ENCODE data around the gene SPEM2.

Gene SPEM2

DNA sequence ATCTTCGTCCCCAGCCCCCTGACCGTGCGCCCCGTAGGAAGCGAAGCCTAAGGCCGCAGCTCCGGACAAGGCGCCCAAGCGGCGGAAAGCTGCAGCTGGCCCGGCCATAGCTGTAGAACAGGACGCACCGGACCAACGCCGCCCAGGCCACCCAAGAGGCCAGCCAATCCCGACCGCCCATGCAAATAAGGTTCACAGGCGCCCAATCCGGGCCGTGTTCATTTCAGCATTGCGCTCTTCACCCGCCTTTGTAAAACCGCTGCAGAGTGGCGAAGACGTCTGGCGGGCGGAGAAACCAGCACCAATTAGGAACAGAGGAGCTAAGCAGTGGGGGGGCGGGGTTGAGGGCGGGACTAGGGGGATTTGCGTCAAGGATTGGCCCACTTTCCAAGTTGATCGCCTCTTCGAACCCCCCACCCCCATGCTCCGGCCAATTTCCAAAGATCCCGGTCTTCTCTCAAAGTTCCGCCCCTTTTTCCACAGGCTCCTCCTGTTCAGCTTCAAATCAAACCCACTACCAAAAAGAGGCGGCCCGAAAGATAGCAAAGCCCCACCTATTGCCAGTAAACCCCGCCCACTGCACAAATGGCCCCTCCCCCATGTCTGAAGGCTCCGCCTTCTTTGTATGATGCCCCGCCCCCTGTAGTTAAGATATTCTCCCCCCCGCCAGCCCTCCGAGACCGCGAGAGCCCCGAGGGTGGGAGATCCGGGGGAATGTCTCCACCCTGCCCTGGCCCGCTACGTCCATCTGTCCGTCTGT is 21.3 kb upstream of the SPEM2 start, which contains the start of gene TMEM256:
Gene TMEM256, minus strand, starts transcription at position 121 of the 760 bp plus-strand sequence. Its CDS starts 13 bp downstream, at position 108.
- DNase-seq, result peak; percentile 99

GRCh38 chr17:7404737-7405349 is 20.6 kb upstream of the SPEM2 start:
- no peak for DNase-seq

- DNase-seq, result no peak
Observed at GRCh38 chr17:7405350-7406234, 19.8 kb upstream of the SPEM2 start.

DNA sequence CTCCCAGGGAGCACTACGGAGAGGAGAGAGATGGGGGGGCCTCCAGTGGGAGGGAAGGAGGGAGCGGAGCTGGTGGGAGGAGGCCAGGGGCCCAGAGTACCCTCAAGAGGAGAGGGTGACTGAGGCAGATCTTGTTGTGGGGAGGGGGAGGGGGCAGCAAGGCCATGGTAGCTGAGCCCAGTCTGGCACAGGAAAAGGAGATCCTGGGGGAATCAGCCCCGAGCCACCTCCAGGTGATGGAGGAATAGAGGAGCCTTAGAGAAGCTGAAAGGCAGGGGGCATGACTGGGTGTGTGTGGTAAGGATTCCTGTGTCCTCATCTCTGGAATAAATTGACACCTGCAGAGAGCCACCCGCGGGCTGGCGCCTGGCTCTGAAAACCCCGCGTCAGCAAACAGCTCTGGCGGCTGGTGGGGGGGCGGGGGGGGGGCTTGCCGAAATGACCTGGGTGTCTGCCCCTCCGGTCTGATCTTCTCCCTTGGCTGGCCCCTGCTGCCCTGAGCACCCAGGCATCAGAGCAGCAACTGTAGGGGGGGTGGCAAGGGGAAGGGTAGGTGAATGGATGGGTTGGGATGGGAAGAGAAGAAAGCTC is 19.1 kb upstream of the SPEM2 start:
- no peak for DNase-seq

DNA sequence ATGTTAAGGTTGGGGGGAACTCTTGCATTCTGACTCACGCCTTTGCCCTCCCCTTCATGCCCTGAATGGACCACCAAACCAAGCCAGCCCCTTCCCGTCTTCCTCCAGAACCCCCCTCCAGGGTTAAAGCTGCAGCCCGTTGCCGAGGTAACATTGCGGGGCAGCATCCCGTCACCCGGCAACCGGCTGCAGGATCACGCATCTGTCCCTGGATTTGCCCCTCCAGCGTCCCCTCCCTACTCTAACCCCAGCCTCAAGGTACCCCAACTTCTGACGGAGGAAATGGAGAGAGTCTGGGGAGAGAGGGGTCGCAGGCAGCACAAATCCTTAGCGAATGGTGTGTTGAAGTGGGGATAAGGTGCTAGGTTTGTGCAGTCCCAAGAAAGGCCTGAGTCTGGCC is 18.3 kb upstream of the SPEM2 start:
- DNase-seq, result no peak

GRCh38 chr17:7407485-7408251 is 17.7 kb upstream of the SPEM2 start, which contains the start of gene NLGN2:
TSS of gene NLGN2 (plus strand) at chr17:7407845. CDS start at chr17:7408256, 411 bp downstream.
- no peak for DNase-seq

- DNase-seq, result no peak
Observed at GRCh38 chr17:7408252-7408727, 17.1 kb upstream of the SPEM2 start.

DNA sequence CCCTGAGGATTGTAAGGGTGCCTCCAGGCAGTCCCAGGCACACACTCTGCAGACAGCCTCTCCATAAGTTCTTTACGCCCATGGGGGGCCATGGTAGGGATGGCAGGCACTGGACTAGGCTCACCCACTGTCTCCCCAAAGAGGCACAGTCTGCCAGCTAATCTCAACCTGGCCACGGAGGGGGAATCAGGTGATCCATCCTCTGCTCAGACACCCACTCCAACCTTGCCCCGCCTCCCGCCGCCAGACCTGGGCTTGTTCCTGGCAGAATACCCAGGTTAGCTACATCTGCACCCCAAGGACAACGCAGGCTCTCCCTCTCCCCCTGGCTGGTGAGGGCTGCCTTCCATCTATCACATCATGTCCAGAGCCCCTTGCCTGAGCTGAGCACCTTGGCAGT is 16.6 kb upstream of the SPEM2 start:
- no peak for DNase-seq

GRCh38 chr17:7409716-7410115 is 15.7 kb upstream of the SPEM2 start:
- no peak for DNase-seq

DNA sequence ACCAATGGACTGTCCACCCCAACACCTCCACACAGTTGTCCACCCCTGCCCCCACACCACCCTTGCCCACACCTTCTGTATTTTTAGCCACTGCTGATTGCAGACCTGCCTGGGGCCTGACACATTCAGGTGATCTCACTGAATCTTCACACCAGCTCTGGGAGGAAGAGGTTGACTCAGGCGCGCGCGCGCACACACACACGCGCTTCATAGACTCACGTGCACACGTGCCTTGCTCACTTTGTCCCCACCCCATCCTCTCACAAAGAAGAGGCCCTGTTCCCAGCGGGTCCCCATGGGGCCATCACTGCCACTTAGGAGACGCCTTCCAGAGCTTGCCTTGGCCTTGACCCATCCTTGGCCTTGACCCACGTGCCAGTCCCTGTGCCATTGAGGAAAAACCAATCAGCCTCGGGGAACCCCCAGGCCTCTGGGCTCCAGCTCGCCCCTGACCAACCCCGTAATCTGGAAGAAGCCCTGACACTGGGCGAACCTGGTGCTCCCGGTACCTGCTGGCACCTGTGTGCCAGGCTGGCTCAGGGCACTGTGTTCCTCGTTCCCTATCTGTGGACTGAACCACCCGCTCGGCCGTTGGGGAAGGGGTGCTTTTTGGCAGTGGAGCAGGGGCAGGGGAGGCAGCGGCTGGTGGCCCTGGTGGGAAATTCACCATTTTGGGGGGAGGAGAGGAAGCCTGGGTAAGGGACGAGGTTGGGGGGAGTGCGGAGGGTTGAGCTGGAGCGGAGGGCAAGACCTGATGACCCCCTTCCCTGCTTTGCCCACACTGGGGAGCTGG is 14.6 kb upstream of the SPEM2 start:
- DNase-seq, result no peak

GRCh38 chr17:7411427-7411750 is 14.0 kb upstream of the SPEM2 start:
- no peak for DNase-seq

DNA sequence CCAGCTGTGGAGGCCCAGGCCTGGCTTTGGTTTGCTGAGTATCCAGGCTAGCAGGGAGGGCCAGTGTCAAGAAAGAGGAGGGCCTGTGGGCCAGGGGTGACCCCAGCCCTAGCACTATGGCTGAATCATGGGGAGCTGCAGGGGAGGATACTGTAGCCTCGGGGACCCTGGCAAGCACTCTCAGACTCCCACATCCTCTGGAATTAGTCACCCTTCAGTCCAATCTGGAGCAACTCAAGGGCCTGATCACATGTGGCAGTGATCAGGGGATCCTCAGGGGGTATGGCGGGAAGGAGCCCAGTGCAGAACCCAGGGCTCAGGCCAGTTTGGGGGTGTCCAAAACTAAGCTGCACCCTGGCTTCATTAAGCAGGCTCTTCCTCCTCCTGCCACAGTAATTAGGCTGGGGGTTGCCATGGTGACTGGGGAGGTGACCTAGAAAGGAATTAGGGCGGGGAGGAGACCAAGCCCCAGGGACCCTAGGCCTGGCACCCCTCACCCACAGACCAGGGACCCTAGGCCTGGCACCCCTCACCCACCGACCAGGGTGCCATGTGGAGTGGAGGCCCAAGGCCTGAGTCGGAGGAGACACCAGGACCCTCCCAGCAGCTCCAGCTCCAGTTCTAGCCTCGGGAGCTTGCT is 11.9 kb upstream of the SPEM2 start:
- DNase-seq, result no peak

GRCh38 chr17:7414837-7415236 is 10.6 kb upstream of the SPEM2 start:
- DNase-seq, result no peak

- no peak for DNase-seq
Observed at GRCh38 chr17:7415784-7416183, 9.6 kb upstream of the SPEM2 start.

GRCh38 chr17:7416323-7416722 is 9.1 kb upstream of the SPEM2 start:
- no peak for DNase-seq

DNA sequence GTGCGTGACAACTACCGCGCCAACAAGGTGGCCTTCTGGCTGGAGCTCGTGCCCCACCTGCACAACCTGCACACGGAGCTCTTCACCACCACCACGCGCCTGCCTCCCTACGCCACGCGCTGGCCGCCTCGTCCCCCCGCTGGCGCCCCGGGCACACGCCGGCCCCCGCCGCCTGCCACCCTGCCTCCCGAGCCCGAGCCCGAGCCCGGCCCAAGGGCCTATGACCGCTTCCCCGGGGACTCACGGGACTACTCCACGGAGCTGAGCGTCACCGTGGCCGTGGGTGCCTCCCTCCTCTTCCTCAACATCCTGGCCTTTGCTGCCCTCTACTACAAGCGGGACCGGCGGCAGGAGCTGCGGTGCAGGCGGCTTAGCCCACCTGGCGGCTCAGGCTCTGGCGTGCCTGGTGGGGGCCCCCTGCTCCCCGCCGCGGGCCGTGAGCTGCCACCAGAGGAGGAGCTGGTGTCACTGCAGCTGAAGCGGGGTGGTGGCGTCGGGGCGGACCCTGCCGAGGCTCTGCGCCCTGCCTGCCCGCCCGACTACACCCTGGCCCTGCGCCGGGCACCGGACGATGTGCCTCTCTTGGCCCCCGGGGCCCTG is 8.3 kb upstream of the SPEM2 start:
- DNase-seq, result no peak

- DNase-seq, result no peak
Observed at GRCh38 chr17:7418472-7419152, 6.8 kb upstream of the SPEM2 start.

DNA sequence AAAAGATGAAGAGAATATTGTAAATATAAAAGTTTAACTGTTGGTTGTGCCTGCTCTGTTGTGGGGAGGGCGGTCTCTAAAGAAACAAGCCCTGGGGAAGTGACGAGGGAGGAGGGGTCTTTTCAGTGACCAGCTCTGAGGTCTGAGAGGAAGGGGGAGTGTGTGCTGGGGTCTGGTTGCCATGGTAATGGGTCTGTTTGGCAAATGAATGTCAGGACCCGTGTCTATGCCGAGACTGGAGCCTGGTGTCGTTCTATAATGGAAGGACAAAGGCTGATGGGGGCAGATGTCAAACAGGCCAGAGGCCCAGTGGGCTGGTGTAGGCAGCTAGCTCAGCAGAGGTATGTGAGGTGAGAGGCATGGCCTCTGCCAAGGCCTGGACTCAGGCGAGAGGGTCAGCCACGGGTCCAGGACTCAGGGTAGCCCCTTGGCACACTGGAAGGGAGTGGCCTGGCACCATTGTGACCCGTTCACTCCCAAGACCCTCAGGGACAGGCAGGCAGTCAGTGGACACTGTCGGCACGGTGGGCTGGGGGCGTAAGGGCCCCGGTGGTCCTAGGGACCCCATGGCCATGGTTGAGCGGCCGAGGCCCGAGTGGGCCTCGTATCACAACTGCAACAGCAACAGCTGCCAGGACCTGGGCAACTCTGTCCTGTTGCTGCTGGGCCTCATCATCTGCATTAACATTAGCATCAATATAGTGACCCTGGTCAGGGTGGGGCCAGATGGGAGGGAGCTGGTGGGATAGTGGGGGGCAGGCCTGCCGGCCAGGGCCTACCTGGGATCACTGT is 5.4 kb upstream of the SPEM2 start, which contains the start of gene SPEM1:
Gene SPEM1, plus strand, starts transcription at position 506 of the 792 bp plus-strand sequence. Its CDS starts 61 bp downstream, at position 567.
- no peak for DNase-seq

- DNase-seq, result no peak
Observed at GRCh38 chr17:7421186-7421585, 4.2 kb upstream of the SPEM2 start.

Measured in hematopoietic multipotent progenitor cell treated with erythropoietin and hydrocortisone succinate and interleukin-3 and kit ligand, for 8 days (in vitro differentiated cells).